Measurements from ENCODE around the gene IQCB1. TPM values are rescaled to one million over a fixed set of nuclear protein-coding genes. Genes with fewer than 3 reads are reported as not detected.
A peak's percentile ranks its signal among the peaks of the same experiment; 100 is the strongest.

Gene IQCB1
- total and polyA plus RNA-seq, 10 of the 15 experiments (the other 5 are each of a cell fraction or from before 2014, with no cell fraction given): 36.0 to 69.4 (median 48.9) TPM

- no peak for TF ChIP-seq NFXL1 (IDR thresholded peaks at IDR 0.05; ENCODE audit: borderline replicate concordance)
- TF ChIP-seq SREBF2 (IDR thresholded peaks at IDR 0.05; ENCODE audit: low read length): peak; percentile 51; the same call in 1 of the 2 replicates
- TF ChIP-seq, protein P1, sequence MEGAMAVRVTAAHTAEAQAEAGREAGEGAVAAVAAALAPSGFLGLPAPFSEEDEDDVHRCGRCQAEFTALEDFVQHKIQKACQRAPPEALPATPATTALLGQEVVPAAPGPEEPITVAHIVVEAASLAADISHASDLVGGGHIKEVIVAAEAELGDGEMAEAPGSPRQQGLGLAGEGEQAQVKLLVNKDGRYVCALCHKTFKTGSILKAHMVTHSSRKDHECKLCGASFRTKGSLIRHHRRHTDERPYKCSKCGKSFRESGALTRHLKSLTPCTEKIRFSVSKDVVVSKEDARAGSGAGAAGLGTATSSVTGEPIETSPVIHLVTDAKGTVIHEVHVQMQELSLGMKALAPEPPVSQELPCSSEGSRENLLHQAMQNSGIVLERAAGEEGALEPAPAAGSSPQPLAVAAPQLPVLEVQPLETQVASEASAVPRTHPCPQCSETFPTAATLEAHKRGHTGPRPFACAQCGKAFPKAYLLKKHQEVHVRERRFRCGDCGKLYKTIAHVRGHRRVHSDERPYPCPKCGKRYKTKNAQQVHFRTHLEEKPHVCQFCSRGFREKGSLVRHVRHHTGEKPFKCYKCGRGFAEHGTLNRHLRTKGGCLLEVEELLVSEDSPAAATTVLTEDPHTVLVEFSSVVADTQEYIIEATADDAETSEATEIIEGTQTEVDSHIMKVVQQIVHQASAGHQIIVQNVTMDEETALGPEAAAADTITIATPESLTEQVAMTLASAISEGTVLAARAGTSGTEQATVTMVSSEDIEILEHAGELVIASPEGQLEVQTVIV (IDR thresholded peaks at IDR 0.05; ENCODE audit: borderline replicate concordance, partially characterized antibody): peak; percentile 84
- peak; percentile 81; the same call in 2 of the 3 replicates for TF ChIP-seq POU2F2 (IDR thresholded peaks at IDR 0.05; ENCODE audit: borderline replicate concordance, low read depth, low read length)
- TF ChIP-seq EP300 (IDR thresholded peaks at IDR 0.05; ENCODE audit: borderline replicate concordance in 1 of 2, control insufficient read depth in 1 of 2, low read depth in 2 of 2, low read length in 2 of 2): no peak
- TF ChIP-seq SIX5 (IDR thresholded peaks at IDR 0.05; ENCODE audit: low read depth, low read length, severe bottlenecking): peak; percentile 55
- no peak; the same call in 1 of the 2 replicates for TF ChIP-seq FOXK2 (IDR thresholded peaks at IDR 0.05)
- no peak for TF ChIP-seq ZNF274 (IDR thresholded peaks at IDR 0.05; ENCODE audit: insufficient read depth, insufficient read length)
- peak; percentile 72 for TF ChIP-seq SPI1 (IDR thresholded peaks at IDR 0.05; ENCODE audit: borderline replicate concordance, insufficient read depth, low read depth, low read length)
- TF ChIP-seq KAT2A (conservative IDR thresholded peaks at IDR 0.05; ENCODE audit: control insufficient read depth, low read depth, low read length): no peak
- TF ChIP-seq PAX5 (IDR thresholded peaks at IDR 0.05; ENCODE audit: borderline replicate concordance, low read depth, low read length): no peak
- no peak for TF ChIP-seq RCOR1 (conservative IDR thresholded peaks at IDR 0.05; ENCODE audit: low read depth, low read length)
- TF ChIP-seq HDGF (IDR thresholded peaks at IDR 0.05): peak; percentile 90; the same call in 1 of the 2 replicates
- TF ChIP-seq TBL1XR1 (IDR thresholded peaks at IDR 0.05; ENCODE audit: low read depth, low read length): peak; percentile 65; the same call in 1 of the 2 replicates
- TF ChIP-seq, protein P2, sequence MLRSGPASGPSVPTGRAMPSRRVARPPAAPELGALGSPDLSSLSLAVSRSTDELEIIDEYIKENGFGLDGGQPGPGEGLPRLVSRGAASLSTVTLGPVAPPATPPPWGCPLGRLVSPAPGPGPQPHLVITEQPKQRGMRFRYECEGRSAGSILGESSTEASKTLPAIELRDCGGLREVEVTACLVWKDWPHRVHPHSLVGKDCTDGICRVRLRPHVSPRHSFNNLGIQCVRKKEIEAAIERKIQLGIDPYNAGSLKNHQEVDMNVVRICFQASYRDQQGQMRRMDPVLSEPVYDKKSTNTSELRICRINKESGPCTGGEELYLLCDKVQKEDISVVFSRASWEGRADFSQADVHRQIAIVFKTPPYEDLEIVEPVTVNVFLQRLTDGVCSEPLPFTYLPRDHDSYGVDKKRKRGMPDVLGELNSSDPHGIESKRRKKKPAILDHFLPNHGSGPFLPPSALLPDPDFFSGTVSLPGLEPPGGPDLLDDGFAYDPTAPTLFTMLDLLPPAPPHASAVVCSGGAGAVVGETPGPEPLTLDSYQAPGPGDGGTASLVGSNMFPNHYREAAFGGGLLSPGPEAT (IDR thresholded peaks at IDR 0.05; ENCODE audit: low read depth): peak; percentile 64
- TF ChIP-seq POLR2A (IDR thresholded peaks at IDR 0.05; ENCODE audit: low read depth, low read length): peak; percentile 100
- TF ChIP-seq MYB (IDR thresholded peaks at IDR 0.05; ENCODE audit: borderline replicate concordance, low read depth, low read length): no peak
- no peak for TF ChIP-seq CHD1 (IDR thresholded peaks at IDR 0.05; ENCODE audit: low read depth, low read length)
- 0 out of 2 replicates have a peak, but pooled peaks have one; percentile 24 for TF ChIP-seq IRF4 (IDR thresholded peaks at IDR 0.05; ENCODE audit: low read depth, low read length)
- no peak for TF ChIP-seq RAD21 (IDR thresholded peaks at IDR 0.05; ENCODE audit: insufficient read depth, low read depth, low read length)
- peak; percentile 25; the same call in 1 of the 2 replicates for TF ChIP-seq DPF2 (IDR thresholded peaks at IDR 0.05)
- TF ChIP-seq CEBPB (IDR thresholded peaks at IDR 0.05; ENCODE audit: borderline replicate concordance in 1 of 2, low read depth in 2 of 2, low read length in 2 of 2): no peak
- no peak for TF ChIP-seq BRCA1 (IDR thresholded peaks at IDR 0.05; ENCODE audit: low read depth, low read length)
- TF ChIP-seq MTA3 (IDR thresholded peaks at IDR 0.05; ENCODE audit: borderline replicate concordance, low read length): no peak
- TF ChIP-seq MEF2B (IDR thresholded peaks at IDR 0.05; ENCODE audit: partially characterized antibody, poor library complexity, severe bottlenecking): peak; percentile 9
Measured at GRCh38 chr3:121749276-121750086, 85.4 kb downstream of the IQCB1 start, which contains the start of gene GOLGB1 (continued).

All from GM12878 (cell line).